Upper lobe of left lung (tissue), 4 donors: ENCODE data around the gene KIF25.

Experiments
- CTCF ChIP-seq, 6 experiments: fragments of 450-650 bp in 4 of 6; fragments of 200-600 bp in 2 of 6; sonication (generic) in 2 of 6; IDR thresholded peaks; one replicate each; pipeline ENCODE4 v1.5.1; 2016 to 2019; ENCODE audit warnings: antibody characterized with exemption in 6 of 6
- EP300 ChIP-seq, 4 donors: sonication (generic); formaldehyde crosslinking; IDR thresholded peaks; one replicate each; pipeline ENCODE4 v1.5.1; 2017; ENCODE audit warnings: antibody characterized with exemption in 4 of 4, control low read depth in 2 of 4
- POLR2A ChIP-seq, 4 donors: fragments of 450-650 bp; IDR thresholded peaks; one replicate each; pipeline ENCODE4 v1.5.1; 2016 to 2017; ENCODE audit warnings: antibody characterized with exemption in 4 of 4, mild to moderate bottlenecking in 2 of 4
- POLR2AphosphoS5 ChIP-seq, 2 donors: sonication (generic); formaldehyde crosslinking; IDR thresholded peaks; one replicate each; pipeline ENCODE4 v1.5.1; 2017; ENCODE audit warnings: antibody characterized with exemption in 2 of 2

- TF ChIP-seq CTCF (IDR thresholded peaks at IDR 0.05) (no peak), POLR2AphosphoS5 (IDR thresholded peaks at IDR 0.05) (no peak), EP300 (IDR thresholded peaks at IDR 0.05) (no peak), POLR2A (IDR thresholded peaks at IDR 0.05) (no peak)
These were observed 77.7 kb downstream of the KIF25 start for GRCh38 chr6:168075216-168075615.
